Cardiac muscle cell (in vitro differentiated cells and primary cell): Measurements from ENCODE around the gene CLCA2. TPM values are rescaled to one million over a fixed set of nuclear protein-coding genes. Genes with fewer than 3 reads are reported as not detected.
"Not testable (repeated sequence)": the region's sequence is repeated elsewhere in the genome, so short reads cannot be mapped to it uniquely, and the experiment has no call there.

Source experiments
- DNase-seq, 2 donors: peaks; one replicate each; pipeline versions ENCODE4 v3.0.0 to v3.0.0-alpha.2; 2010 to 2017; ENCODE audit warnings: low read depth in 1 of 2, low spot score in 1 of 2
- H3K27ac ChIP-seq: fragments of 200-600 bp; sonication (generic); 2 replicates; pipeline ENCODE4 v1.5.1; 2016
- H3K27me3 ChIP-seq: fragments of 200-600 bp; sonication (generic); 2 replicates; pipeline ENCODE4 v1.6.0; 2016; ENCODE audit warnings: control low read depth
- H3K36me3 ChIP-seq: fragments of 200-600 bp; sonication (generic); 2 replicates; pipeline ENCODE4 v1.5.1; 2016; ENCODE audit warnings: control low read depth
- H3K4me1 ChIP-seq: fragments of 200-600 bp; sonication (generic); 2 replicates; pipeline ENCODE4 v1.8.1; 2017; ENCODE audit warnings: low read depth, mild to moderate bottlenecking, mixed run types
- H3K4me3 ChIP-seq: fragments of 200-600 bp; sonication (generic); 2 replicates; pipeline ENCODE4 v1.5.1; 2016; ENCODE audit warnings: mild to moderate bottlenecking
- H3K9me3 ChIP-seq: fragments of 200-600 bp; sonication (generic); 2 replicates; pipeline ENCODE4 v1.5.1; 2017; ENCODE audit warnings: low read depth, mild to moderate bottlenecking, control low read depth
- CTCF ChIP-seq: IDR thresholded peaks from 2 replicates; pipeline ENCODE4 v1.5.1; 2012; ENCODE audit warnings: low read depth, mild to moderate bottlenecking, low read length
- polyA plus RNA-seq: library from polyadenylated mRNA; unstranded; fragments of >200 nt; fragmentation: Nextera tagmentation; extraction: Ambion mirVana; gene quantifications from 2 replicates; pipeline ENCODE4 v1.2.1, GENCODE V29; 2016
- total RNA-seq: library from RNA; depleted of rRNA; stranded (reverse); fragments of >200 nt; gene quantifications from 2 replicates; pipeline ENCODE4 v1.2.3, GENCODE V29; 2016

CLCA2 gene
- total and polyA plus RNA-seq, 2 experiments from 2014 or later, result not detected

- H3K4me1 ChIP-seq, result no peaks in the 10 kb centered on the region
- TF ChIP-seq CTCF, result no peak
- no peaks in the 10 kb centered on the region for H3K9me3 ChIP-seq
- DNase-seq, result no peak
- H3K27ac ChIP-seq, result no peak overlapping the region
- H3K4me3 ChIP-seq, result no peak overlapping the region
- no peaks in the 10 kb centered on the region for H3K36me3 ChIP-seq
- no peaks in the 10 kb centered on the region for H3K27me3 ChIP-seq
Observed at GRCh38 chr1:86498281-86498680, 74.3 kb downstream of the CLCA2 start.

GRCh38 chr1:86499987-86500593 lies 76.1 kb downstream of the CLCA2 start:
- peak; percentile 48 to 69 for DNase-seq
- TF ChIP-seq CTCF, result peak; percentile 92
- Histone ChIP-seq H3K4me1 (peaks cover 16% of the 10 kb centered on the region), H3K27me3 (no peaks in the 10 kb centered on the region), H3K27ac (no peak overlapping the region), H3K4me3 (no peak overlapping the region), H3K9me3 (no peaks in the 10 kb centered on the region), H3K36me3 (no peaks in the 10 kb centered on the region)

- no peak for DNase-seq
- peaks cover 18% of the 10 kb centered on the region for H3K4me1 ChIP-seq
- TF ChIP-seq CTCF, result no peak
- H3K27ac ChIP-seq, result no peak overlapping the region
- H3K9me3 ChIP-seq, result no peaks in the 10 kb centered on the region
- no peaks in the 10 kb centered on the region for H3K27me3 ChIP-seq
- no peak overlapping the region for H3K4me3 ChIP-seq
- H3K36me3 ChIP-seq, result no peaks in the 10 kb centered on the region
Observed at GRCh38 chr1:86500714-86501113, 76.7 kb downstream of the CLCA2 start.

GRCh38 chr1:86502125-86502646 lies 78.2 kb downstream of the CLCA2 start:
- Histone ChIP-seq H3K4me1 (peaks cover 18% of the 10 kb centered on the region), H3K27ac (peak overlapping the region; percentile 67)
- H3K4me3 ChIP-seq, H3K36me3 ChIP-seq, H3K9me3 ChIP-seq, H3K27me3 ChIP-seq: not testable (repeated sequence)
- TF ChIP-seq CTCF, result peak; percentile 46
- peak; percentile 51 to 65 for DNase-seq

- H3K9me3 ChIP-seq, result no peaks in the 10 kb centered on the region
- peak in 1 of 2 donors; percentile 47 for DNase-seq
- no peaks in the 10 kb centered on the region for H3K27me3 ChIP-seq
- no peaks in the 10 kb centered on the region for H3K36me3 ChIP-seq
- H3K4me3 ChIP-seq, result no peak overlapping the region
- no peak for TF ChIP-seq CTCF
- peaks cover 18% of the 10 kb centered on the region for H3K4me1 ChIP-seq
- peak overlapping the region; percentile 67 for H3K27ac ChIP-seq
Observed at GRCh38 chr1:86502721-86503405, 78.9 kb downstream of the CLCA2 start.
